ENCODE data around the gene BRSK2. TPM values are rescaled to one million over a fixed set of nuclear protein-coding genes. Genes with fewer than 3 reads are reported as not detected.

Gene BRSK2
- total RNA-seq, 1 donor from 2014 or later: 7.1 TPM

DNA sequence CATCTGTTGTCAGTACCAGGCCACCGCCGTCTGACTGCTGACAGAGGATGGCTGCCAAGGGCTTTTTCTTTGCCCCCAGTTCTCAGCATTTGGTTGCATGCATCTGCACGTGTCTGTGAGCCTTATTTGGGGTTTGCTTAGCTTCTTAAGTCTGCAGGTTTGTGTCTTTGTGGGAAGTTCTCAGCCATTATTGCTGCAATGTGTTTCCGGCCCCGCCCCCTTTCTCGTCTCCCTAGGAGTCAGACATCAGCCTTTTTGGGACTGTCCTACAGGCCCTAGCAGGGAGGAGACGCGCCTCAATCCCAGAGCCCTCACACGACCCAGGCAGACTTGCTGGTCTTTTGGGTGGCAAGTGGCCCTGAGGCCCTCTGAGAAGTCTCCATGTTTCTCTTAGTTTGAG lies 88.8 kb downstream of the BRSK2 start:
- peaks cover 32% of the 10 kb centered on the region for H4K20me1 ChIP-seq (ENCODE audit: insufficient read depth, low read length)
- no peak for DNase-seq (ENCODE audit: low read depth)
- no peaks in the 10 kb centered on the region for H3K4me1 ChIP-seq (ENCODE audit: insufficient read depth, low read length)
- H3K9ac ChIP-seq (ENCODE audit: low read length): no peak overlapping the region
- peaks cover 23% of the 10 kb centered on the region for H3K36me3 Mint-ChIP-seq (ENCODE audit: low read depth, unreplicated experiment)
- H3K79me2 ChIP-seq (ENCODE audit: insufficient read depth, low read length): peaks cover 8% of the 10 kb centered on the region
- TF ChIP-seq, protein P1, sequence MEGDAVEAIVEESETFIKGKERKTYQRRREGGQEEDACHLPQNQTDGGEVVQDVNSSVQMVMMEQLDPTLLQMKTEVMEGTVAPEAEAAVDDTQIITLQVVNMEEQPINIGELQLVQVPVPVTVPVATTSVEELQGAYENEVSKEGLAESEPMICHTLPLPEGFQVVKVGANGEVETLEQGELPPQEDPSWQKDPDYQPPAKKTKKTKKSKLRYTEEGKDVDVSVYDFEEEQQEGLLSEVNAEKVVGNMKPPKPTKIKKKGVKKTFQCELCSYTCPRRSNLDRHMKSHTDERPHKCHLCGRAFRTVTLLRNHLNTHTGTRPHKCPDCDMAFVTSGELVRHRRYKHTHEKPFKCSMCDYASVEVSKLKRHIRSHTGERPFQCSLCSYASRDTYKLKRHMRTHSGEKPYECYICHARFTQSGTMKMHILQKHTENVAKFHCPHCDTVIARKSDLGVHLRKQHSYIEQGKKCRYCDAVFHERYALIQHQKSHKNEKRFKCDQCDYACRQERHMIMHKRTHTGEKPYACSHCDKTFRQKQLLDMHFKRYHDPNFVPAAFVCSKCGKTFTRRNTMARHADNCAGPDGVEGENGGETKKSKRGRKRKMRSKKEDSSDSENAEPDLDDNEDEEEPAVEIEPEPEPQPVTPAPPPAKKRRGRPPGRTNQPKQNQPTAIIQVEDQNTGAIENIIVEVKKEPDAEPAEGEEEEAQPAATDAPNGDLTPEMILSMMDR (IDR thresholded peaks at IDR 0.05; ENCODE audit: insufficient read depth, low read depth, low read length): no peak
- no peak for TF ChIP-seq EZH2 (IDR thresholded peaks at IDR 0.05; ENCODE audit: insufficient read depth, low read length)
- H3K27me3 Mint-ChIP-seq (ENCODE audit: low read depth, unreplicated experiment): no peaks in the 10 kb centered on the region
- no peak overlapping the region for H3K4me3 ChIP-seq (ENCODE audit: insufficient read depth, low read depth, low read length)
- H3K9me3 Mint-ChIP-seq (ENCODE audit: unreplicated experiment): no peaks in the 10 kb centered on the region
- H3K4me1 Mint-ChIP-seq (ENCODE audit: low read depth, unreplicated experiment): no peaks in the 10 kb centered on the region
- no peak overlapping the region for H3K27ac Mint-ChIP-seq (ENCODE audit: unreplicated experiment)
- no peaks in the 10 kb centered on the region for H3K27me3 ChIP-seq (ENCODE audit: insufficient read depth, low read length)
- H3K9me3 ChIP-seq (ENCODE audit: insufficient read depth, low read depth, low read length): no peaks in the 10 kb centered on the region
- FAIRE-seq: no peak
- H2AFZ ChIP-seq (ENCODE audit: low read depth, low read length): no peak overlapping the region
- H3K4me2 ChIP-seq (ENCODE audit: low read length): no peak overlapping the region
- H3K36me3 ChIP-seq (ENCODE audit: insufficient read depth, low read length): no peaks in the 10 kb centered on the region
- no peak overlapping the region for H3K27ac ChIP-seq (ENCODE audit: low read depth, low read length)
- no peak overlapping the region for H3K4me3 Mint-ChIP-seq (ENCODE audit: unreplicated experiment)

DNA sequence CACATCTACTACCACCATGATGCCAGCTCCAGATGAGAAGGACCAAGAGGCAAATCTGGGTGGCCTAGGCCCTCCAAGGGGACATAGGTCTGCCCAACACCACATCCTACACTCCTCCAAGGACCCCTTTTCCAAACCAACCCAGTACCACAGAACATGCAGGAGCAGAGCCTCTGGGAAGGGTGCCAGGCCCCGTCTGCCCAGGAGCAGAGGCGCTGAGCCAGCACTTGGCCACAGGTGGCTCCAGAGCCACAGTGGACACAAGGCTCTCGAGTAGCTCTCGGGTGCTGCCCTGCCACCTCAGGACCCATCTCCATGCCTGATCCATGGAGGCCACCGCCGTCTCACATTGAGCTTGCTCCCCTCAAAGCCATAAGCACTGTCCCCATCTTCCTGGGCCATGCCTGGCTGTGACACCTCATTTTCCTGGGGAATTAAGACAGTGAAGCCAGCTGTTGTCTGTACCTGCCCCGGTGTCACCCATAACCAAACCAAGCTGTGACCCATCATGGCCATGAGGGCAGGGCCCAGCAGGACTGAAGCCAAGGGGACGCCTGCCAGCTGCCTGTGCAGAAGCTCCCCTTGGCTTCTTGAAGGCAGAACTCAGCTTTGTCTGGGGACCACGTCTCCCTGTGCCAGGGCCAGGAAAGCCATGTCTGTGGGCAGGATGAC lies 89.4 kb downstream of the BRSK2 start:
- Mint-ChIP-seq H3K9me3 (ENCODE audit: unreplicated experiment) (no peaks in the 10 kb centered on the region), H3K4me1 (ENCODE audit: low read depth, unreplicated experiment) (no peaks in the 10 kb centered on the region), H3K36me3 (ENCODE audit: low read depth, unreplicated experiment) (peaks cover 23% of the 10 kb centered on the region), H3K27me3 (ENCODE audit: low read depth, unreplicated experiment) (no peaks in the 10 kb centered on the region), H3K4me3 (ENCODE audit: unreplicated experiment) (no peak overlapping the region), H3K27ac (ENCODE audit: unreplicated experiment) (no peak overlapping the region)
- Histone ChIP-seq H3K9ac (ENCODE audit: low read length) (no peak overlapping the region), H3K4me2 (ENCODE audit: low read length) (no peak overlapping the region), H4K20me1 (ENCODE audit: insufficient read depth, low read length) (peaks cover 38% of the 10 kb centered on the region), H3K36me3 (ENCODE audit: insufficient read depth, low read length) (no peaks in the 10 kb centered on the region), H2AFZ (ENCODE audit: low read depth, low read length) (no peak overlapping the region), H3K4me1 (ENCODE audit: insufficient read depth, low read length) (no peaks in the 10 kb centered on the region), H3K27ac (ENCODE audit: low read depth, low read length) (no peak overlapping the region), H3K4me3 (ENCODE audit: insufficient read depth, low read depth, low read length) (no peak overlapping the region), H3K79me2 (ENCODE audit: insufficient read depth, low read length) (peaks cover 14% of the 10 kb centered on the region), H3K9me3 (ENCODE audit: insufficient read depth, low read depth, low read length) (no peaks in the 10 kb centered on the region), H3K27me3 (ENCODE audit: insufficient read depth, low read length) (no peaks in the 10 kb centered on the region)
- TF ChIP-seq EZH2 (IDR thresholded peaks at IDR 0.05; ENCODE audit: insufficient read depth, low read length): no peak
- TF ChIP-seq, protein P1 (IDR thresholded peaks at IDR 0.05; ENCODE audit: insufficient read depth, low read depth, low read length): no peak
- DNase-seq (ENCODE audit: low read depth) (no peak), FAIRE-seq (no peak)

DNA sequence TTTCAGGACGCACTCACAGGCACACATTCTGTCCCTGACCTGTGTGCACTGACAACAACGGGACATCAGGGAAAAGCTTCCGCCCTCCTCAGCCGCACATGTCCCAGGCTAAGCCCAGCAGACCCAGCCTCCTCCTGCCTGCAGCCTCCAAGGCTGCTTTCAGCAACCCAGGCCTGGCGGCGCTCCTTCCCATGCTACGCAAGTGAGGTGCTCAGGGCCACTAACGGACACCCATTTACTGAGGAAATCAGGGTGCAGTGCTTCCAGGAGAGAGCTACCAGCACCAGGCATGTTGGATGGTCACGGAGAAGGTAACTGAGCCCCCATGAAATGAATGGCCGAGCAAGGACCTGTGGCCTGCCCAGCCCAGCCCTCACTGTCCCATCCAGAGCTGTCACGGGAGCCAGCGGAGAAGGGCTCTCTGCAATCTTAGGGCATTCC lies 90.0 kb downstream of the BRSK2 start:
- TF ChIP-seq, protein P1 (IDR thresholded peaks at IDR 0.05; ENCODE audit: insufficient read depth, low read depth, low read length): no peak
- H3K4me2 ChIP-seq (ENCODE audit: low read length): no peak overlapping the region
- Mint-ChIP-seq H3K27me3 (ENCODE audit: low read depth, unreplicated experiment) (no peaks in the 10 kb centered on the region), H3K9me3 (ENCODE audit: unreplicated experiment) (no peaks in the 10 kb centered on the region), H3K4me1 (ENCODE audit: low read depth, unreplicated experiment) (no peaks in the 10 kb centered on the region), H3K36me3 (ENCODE audit: low read depth, unreplicated experiment) (peaks cover 23% of the 10 kb centered on the region), H3K4me3 (ENCODE audit: unreplicated experiment) (no peak overlapping the region), H3K27ac (ENCODE audit: unreplicated experiment) (no peak overlapping the region)
- H4K20me1 ChIP-seq (ENCODE audit: insufficient read depth, low read length): peaks cover 44% of the 10 kb centered on the region
- no peak overlapping the region for H3K27ac ChIP-seq (ENCODE audit: low read depth, low read length)
- no peaks in the 10 kb centered on the region for H3K36me3 ChIP-seq (ENCODE audit: insufficient read depth, low read length)
- no peaks in the 10 kb centered on the region for H3K9me3 ChIP-seq (ENCODE audit: insufficient read depth, low read depth, low read length)
- no peaks in the 10 kb centered on the region for H3K27me3 ChIP-seq (ENCODE audit: insufficient read depth, low read length)
- H3K4me3 ChIP-seq (ENCODE audit: insufficient read depth, low read depth, low read length): no peak overlapping the region
- H3K9ac ChIP-seq (ENCODE audit: low read length): no peak overlapping the region
- no peak overlapping the region for H2AFZ ChIP-seq (ENCODE audit: low read depth, low read length)
- no peak for FAIRE-seq
- no peak for DNase-seq (ENCODE audit: low read depth)
- peaks cover 15% of the 10 kb centered on the region for H3K79me2 ChIP-seq (ENCODE audit: insufficient read depth, low read length)
- H3K4me1 ChIP-seq (ENCODE audit: insufficient read depth, low read length): no peaks in the 10 kb centered on the region
